Choroid plexus epithelial cell (primary cell): ENCODE data around the gene SPACA4.
A peak's percentile ranks its signal among the peaks of the same experiment; 100 is the strongest.

ENCODE experiments used
- DNase-seq: peaks from one replicate; pipeline ENCODE4 v3.0.0-alpha.2; 2010; ENCODE audit warnings: low read depth
- H3K4me3 ChIP-seq: 2 replicates; pipeline ENCODE4 v1.5.1; 2011; ENCODE audit warnings: low read depth, mild to moderate bottlenecking, control low read depth, low read length, moderate library complexity
- TF ChIP-seq, protein P1 (sequence below): conservative IDR thresholded peaks from 2 replicates; pipeline ENCODE4 v1.5.1; 2011; ENCODE audit warnings: low read depth, mild to moderate bottlenecking, control low read depth, inconsistent platforms, low read length, moderate library complexity

The SPACA4 gene

DNA sequence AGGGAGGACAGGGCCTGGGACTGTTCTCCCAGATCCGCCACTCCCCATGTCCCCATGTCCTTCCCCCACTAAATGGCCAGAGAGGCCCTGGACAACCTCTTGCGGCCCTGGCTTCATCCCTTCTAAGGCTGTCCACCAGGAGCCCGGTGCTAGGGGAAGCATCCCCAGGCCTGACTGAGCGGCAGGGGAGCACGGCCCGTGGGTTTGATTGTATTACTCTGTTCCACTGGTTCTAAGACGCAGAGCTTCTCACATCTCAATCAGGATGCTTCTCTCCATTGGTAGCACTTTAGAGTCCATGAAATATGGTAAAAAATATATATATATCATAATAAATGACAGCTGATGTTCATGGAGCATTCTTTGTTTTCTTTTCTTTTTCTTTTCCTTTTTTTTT, 815 bp downstream of the SPACA4 start:
- TF ChIP-seq, protein P1, sequence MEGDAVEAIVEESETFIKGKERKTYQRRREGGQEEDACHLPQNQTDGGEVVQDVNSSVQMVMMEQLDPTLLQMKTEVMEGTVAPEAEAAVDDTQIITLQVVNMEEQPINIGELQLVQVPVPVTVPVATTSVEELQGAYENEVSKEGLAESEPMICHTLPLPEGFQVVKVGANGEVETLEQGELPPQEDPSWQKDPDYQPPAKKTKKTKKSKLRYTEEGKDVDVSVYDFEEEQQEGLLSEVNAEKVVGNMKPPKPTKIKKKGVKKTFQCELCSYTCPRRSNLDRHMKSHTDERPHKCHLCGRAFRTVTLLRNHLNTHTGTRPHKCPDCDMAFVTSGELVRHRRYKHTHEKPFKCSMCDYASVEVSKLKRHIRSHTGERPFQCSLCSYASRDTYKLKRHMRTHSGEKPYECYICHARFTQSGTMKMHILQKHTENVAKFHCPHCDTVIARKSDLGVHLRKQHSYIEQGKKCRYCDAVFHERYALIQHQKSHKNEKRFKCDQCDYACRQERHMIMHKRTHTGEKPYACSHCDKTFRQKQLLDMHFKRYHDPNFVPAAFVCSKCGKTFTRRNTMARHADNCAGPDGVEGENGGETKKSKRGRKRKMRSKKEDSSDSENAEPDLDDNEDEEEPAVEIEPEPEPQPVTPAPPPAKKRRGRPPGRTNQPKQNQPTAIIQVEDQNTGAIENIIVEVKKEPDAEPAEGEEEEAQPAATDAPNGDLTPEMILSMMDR = no peak
- H3K4me3 ChIP-seq = no peak overlapping the region
- no peak for DNase-seq

DNA sequence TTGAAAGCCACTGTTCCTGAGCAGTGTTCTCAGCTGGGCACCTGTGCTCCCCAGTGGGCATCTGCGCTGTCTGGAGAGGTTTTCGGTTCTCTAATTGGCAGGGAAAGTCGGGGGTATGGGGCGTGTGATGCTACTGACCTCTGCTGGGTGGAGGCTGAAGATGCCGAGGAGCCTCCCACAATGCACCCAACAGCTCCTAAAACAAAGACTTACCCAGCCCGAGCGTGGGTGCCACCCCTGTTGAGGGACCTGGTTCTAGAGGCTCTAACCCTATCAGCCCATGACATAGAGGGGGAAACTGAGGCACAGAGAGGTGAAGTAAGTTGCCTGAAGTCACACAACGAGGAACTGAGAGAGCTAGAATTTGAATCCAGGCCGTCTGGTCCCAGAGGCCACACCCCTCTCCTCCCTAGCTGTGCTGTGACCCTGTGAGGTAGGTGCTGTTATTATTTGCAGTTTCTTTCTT, 2.3 kb downstream of the SPACA4 start:
- peak; percentile 52 for DNase-seq

DNA sequence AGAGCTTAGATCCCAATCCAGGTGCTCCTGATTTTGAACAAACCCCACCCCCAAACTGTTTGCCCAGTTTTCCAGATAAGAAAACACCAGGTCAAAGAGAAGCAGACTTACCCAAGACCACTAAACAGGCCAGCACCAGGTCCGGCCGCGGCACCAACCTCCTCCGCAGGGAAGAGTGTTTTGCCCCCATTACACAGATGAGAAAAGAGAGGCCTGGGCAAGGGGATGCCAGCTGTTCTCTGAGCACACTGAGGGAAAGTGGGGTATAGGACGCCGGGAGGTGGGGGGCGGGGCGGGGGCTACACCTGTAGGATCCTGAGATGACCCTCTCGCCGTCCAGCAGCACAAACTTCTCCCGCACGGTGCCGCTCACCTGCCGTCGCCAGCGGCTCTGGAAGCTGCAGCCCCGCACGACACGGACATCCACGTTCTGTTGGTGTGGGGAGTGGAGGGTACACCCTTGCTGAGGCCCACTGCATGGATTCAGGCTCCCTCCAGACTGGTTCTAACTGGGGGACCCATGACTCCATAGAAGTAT, 3.1 kb downstream of the SPACA4 start:
- TF ChIP-seq, protein P1 = no peak
- DNase-seq = no peak
- no peak overlapping the region for H3K4me3 ChIP-seq

More for the DNA sequence above, 2.3 kb downstream of the SPACA4 start:
- no peak overlapping the region for H3K4me3 ChIP-seq
- TF ChIP-seq, protein P1 = peak; percentile 67

DNA sequence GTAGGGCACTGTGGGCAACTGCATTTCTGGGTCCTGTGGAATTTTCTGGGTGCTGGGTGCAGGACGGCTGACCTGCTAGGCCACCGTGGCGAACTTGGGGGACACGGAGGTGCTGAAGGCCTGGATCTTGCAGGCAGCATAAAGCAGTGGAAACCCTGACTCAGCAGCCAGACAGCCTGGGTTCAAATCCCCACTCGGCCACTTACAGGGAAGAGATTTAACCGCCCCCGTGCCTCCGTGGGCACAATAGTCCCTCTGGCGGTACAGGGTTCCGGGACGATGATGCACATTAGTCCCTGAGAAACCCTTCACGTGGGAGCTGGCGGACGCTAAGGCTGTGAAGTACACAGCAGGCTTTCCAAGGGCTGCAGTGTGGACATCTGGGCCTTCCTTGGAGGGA, 5.3 kb downstream of the SPACA4 start:
- no peak for DNase-seq
- TF ChIP-seq, protein P1 = no peak
- no peak overlapping the region for H3K4me3 ChIP-seq

DNA sequence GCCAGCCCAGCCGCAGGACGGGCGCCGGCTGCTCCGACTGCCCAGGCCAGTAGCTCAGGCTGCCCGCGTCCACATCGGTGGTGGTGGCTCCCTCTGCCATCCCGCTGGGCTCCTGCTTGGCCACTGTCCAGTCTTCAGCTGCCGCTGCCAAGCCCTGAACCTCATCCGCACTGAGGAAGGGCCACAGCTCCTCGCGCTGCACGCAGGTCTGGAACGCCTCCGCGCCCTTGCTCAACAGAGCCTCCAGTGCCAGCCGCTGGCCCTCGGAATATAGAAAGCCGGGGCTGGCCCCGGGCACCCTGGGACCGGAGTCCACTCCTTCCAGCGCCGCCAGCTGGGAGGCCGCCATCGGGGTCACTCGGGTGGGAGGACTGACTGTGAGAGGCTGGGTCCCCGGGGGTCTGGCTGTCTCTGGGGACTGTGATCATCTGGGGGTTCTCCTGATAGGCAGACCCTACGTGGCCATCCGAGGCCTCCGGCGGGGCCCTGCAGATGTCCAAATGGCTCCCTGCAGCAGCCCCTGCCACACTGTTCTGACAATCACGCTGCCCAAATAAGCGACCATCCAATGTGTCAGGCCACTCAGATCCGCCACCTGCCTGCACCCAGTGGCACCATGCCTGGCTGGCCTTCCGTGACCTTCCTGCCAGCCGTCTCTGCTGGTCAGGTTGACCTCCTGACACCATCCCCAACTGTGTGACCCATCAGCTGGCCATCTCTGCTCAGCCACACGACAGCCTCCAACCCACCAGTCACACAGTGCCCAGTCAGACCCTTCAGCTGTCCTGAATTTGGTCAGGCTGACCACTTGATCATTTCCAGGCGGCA, 6.7 kb downstream of the SPACA4 start:
- H3K4me3 ChIP-seq = no peak overlapping the region
- no peak for DNase-seq
- TF ChIP-seq, protein P1 = no peak

DNA sequence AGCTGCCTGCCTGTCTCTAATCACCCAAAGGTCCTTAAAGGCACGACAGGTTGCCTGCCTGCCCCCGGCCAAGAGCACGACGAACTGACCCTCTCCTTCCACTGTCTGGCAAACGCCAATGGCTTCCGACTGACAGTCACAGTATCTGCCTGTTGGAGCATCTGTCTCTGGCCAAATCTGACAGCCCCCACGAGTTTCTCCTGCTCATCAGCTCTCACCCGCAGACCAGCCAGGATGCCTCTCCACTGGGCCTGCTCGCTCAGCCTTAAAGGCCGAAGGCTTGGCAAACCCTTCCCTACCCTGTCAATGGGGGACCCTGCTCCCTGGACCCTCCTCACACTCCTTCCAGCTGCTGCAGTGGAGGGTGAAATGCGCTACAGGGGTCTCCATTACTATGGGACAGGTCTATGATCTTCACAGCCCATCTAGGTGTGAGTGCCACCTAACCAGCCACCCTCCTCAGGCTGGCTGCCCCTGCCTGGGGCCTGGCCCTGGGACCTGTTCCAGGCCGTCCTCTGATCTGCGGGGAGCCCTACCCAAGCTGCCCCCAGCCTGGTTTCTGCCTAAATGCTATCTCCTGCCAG, 7.4 kb downstream of the SPACA4 start:
- no peak for DNase-seq
- no peak overlapping the region for H3K4me3 ChIP-seq
- TF ChIP-seq, protein P1 = no peak
